Sigmoid colon (tissue), 7 donors: Measurements from ENCODE around the gene GNPAT. TPM values are rescaled to one million over a fixed set of nuclear protein-coding genes. Genes with fewer than 3 reads are reported as not detected.

Experiments
- DNase-seq: peaks from one replicate; pipeline ENCODE4 v3.0.0-alpha.2; 2019
- H3K27ac ChIP-seq, 4 donors: fragments of 200-600 bp; sonication (generic); one replicate each; pipeline ENCODE4 v1.5.1; 2016 to 2019; ENCODE audit warnings: mild to moderate bottlenecking in 1 of 4
- H3K27me3 ChIP-seq, 3 donors: fragments of 200-600 bp; sonication (generic); one replicate each; pipeline ENCODE4 v1.5.1; 2019; ENCODE audit warnings: mild to moderate bottlenecking in 1 of 3
- H3K36me3 ChIP-seq, 4 donors: fragments of 200-600 bp; sonication (generic); one replicate each; pipeline ENCODE4 v1.5.1; 2016 to 2019
- H3K4me1 ChIP-seq, 4 donors: fragments of 200-600 bp; sonication (generic); one replicate each; pipeline ENCODE4 v1.5.1; 2017 to 2019
- H3K4me3 ChIP-seq, 4 donors: fragments of 200-600 bp; sonication (generic); one replicate each; pipeline ENCODE4 v1.5.1; 2017 to 2019; ENCODE audit warnings: mild to moderate bottlenecking in 2 of 4, moderate library complexity in 1 of 4
- H3K9me3 ChIP-seq, 4 donors: fragments of 200-600 bp in 3 of 4; sonication (generic) in 3 of 4; one replicate each; pipeline versions ENCODE4 v1.5.1 to v1.6.1; 2013 to 2019
- EP300 ChIP-seq, 4 donors: sonication (generic); formaldehyde crosslinking; IDR thresholded peaks; one replicate each; pipeline ENCODE4 v1.6.1; 2017; ENCODE audit warnings: antibody characterized with exemption in 4 of 4
- POLR2A ChIP-seq, 2 donors: fragments of 450-650 bp; IDR thresholded peaks; one replicate each; pipeline ENCODE4 v1.6.1; 2016; ENCODE audit warnings: antibody characterized with exemption in 2 of 2, mild to moderate bottlenecking in 2 of 2, moderate library complexity in 2 of 2
- POLR2AphosphoS5 ChIP-seq, 4 donors: sonication (generic); formaldehyde crosslinking; IDR thresholded peaks; one replicate each; pipeline ENCODE4 v1.6.1; 2017; ENCODE audit warnings: antibody characterized with exemption in 4 of 4
- WGBS, 2 donors: extraction: QIAGEN DNeasy Blood & Tissue Kit; methylation state at CpG; one replicate each; pipeline ENCODE4 v1.1.7; 2013; 5-methylcytosine and 5-hydroxymethylcytosine counted together
- intact Hi-C: fragments of 100-400 bp; cut with DNase I; formaldehyde crosslinking; loops from one replicate; pipeline ENCODE4 v1.15.1; 2023
- polyA plus RNA-seq, 3 donors: library from polyadenylated mRNA; stranded (reverse); fragments of 200-250 nt; gene quantifications; one replicate each; pipeline ENCODE4 v1.2.3, GENCODE V29; 2013
- total RNA-seq, 4 donors: library from RNA; depleted of rRNA; stranded (reverse); fragments of >200 nt; gene quantifications; one replicate each; pipeline ENCODE4 v1.1.0, GENCODE V29; 2016
- TF ChIP-seq, protein P1 (sequence below), 4 experiments: fragments of 450-650 bp in 3 of 4; fragments of 200-600 bp in 1 of 4; IDR thresholded peaks; one replicate each; pipeline ENCODE4 v1.5.1; 2016 to 2019; ENCODE audit warnings: antibody characterized with exemption in 4 of 4, mild to moderate bottlenecking in 3 of 4, moderate library complexity in 2 of 4
- donor health status: healthy with polysubstance abuse.
- donor health status: Bipolar disorder and iron deficiency.
- donor health status: healthy.

Gene GNPAT
- total and polyA plus RNA-seq, 7 donors, result 29.4 to 58.9 (median 45.9) TPM

DNA sequence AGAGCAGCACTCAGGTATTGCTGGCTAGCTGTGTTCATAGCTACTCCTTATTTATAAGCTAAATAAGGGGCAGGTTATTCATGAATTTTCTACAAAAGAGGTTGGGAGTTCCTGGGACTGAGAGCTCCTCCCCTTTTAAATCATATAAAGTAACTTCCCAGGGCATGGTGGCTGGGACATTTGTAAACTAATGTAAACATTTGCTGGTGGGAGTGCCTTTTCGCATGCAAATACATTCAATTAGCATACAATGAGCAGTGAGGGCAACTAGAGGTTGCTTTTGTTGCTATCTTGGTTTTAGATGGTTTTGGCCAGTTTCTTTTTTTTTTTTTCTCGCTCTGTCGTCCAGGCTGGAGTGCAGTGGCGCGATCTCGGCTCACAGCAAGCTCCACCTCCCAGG, 43.4 kb downstream of the GNPAT start:
- Histone ChIP-seq H3K9me3 (no peaks in the 10 kb centered on the region), H3K27ac (no peak overlapping the region), H3K27me3 (no peaks in the 10 kb centered on the region), H3K4me3 (no peak overlapping the region), H3K36me3 (no peaks in the 10 kb centered on the region), H3K4me1 (no peaks in the 10 kb centered on the region)
- WGBS, 2 donors, result 96 to 97% methylated on average over 6 of the region's 6 CpGs
- intact Hi-C loops, result no loop called here
- TF ChIP-seq, protein P1, sequence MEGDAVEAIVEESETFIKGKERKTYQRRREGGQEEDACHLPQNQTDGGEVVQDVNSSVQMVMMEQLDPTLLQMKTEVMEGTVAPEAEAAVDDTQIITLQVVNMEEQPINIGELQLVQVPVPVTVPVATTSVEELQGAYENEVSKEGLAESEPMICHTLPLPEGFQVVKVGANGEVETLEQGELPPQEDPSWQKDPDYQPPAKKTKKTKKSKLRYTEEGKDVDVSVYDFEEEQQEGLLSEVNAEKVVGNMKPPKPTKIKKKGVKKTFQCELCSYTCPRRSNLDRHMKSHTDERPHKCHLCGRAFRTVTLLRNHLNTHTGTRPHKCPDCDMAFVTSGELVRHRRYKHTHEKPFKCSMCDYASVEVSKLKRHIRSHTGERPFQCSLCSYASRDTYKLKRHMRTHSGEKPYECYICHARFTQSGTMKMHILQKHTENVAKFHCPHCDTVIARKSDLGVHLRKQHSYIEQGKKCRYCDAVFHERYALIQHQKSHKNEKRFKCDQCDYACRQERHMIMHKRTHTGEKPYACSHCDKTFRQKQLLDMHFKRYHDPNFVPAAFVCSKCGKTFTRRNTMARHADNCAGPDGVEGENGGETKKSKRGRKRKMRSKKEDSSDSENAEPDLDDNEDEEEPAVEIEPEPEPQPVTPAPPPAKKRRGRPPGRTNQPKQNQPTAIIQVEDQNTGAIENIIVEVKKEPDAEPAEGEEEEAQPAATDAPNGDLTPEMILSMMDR (IDR thresholded peaks at IDR 0.05), result no peak
- no peak for TF ChIP-seq EP300 (IDR thresholded peaks at IDR 0.05)
- TF ChIP-seq POLR2A (IDR thresholded peaks at IDR 0.05), result no peak
- TF ChIP-seq POLR2AphosphoS5 (IDR thresholded peaks at IDR 0.05), result no peak
- DNase-seq, result no peak

DNA sequence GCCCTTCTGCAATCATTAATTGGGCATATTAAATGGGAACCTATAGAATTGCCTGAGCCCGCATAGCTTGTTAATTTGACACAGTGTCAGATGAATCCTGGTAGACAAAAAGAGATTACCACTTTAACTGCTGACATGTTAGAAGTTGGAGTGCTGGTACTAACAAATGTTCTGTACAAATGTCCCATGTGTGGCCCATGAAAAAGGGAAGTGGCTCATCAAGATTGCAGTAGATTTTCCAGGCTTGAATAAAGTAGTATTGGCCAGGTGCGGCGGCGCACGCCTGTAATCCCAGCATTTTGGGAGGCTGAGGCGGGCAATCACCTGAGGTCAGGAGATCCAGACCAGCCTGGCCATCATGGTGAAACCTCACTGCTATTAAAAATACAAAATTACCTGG, 45.6 kb downstream of the GNPAT start:
- no peak overlapping the region for H3K4me3 ChIP-seq
- TF ChIP-seq EP300 (IDR thresholded peaks at IDR 0.05), result no peak
- TF ChIP-seq POLR2AphosphoS5 (IDR thresholded peaks at IDR 0.05), result no peak
- TF ChIP-seq POLR2A (IDR thresholded peaks at IDR 0.05), result no peak
- TF ChIP-seq, protein P1 (IDR thresholded peaks at IDR 0.05), result no peak
- no peaks in the 10 kb centered on the region for H3K36me3 ChIP-seq
- no peaks in the 10 kb centered on the region for H3K27me3 ChIP-seq
- no peaks in the 10 kb centered on the region for H3K9me3 ChIP-seq
- no peaks in the 10 kb centered on the region for H3K4me1 ChIP-seq
- intact Hi-C loops, result no loop called here
- H3K27ac ChIP-seq, result no peak overlapping the region
- no peak for DNase-seq
- WGBS, 2 donors, result 96 to 97% methylated on average over 6 of the region's 6 CpGs

- intact Hi-C loops, result no loop called here
- H3K4me1 ChIP-seq, result no peaks in the 10 kb centered on the region
- WGBS, 2 donors, result 95% methylated on average over 4 of the region's 4 CpGs
- H3K9me3 ChIP-seq, result no peaks in the 10 kb centered on the region
- H3K27ac ChIP-seq, result no peak overlapping the region
- DNase-seq, result peak; percentile 17
- no peaks in the 10 kb centered on the region for H3K36me3 ChIP-seq
- TF ChIP-seq POLR2AphosphoS5 (IDR thresholded peaks at IDR 0.05) (no peak), POLR2A (IDR thresholded peaks at IDR 0.05) (no peak), EP300 (IDR thresholded peaks at IDR 0.05) (no peak)
- TF ChIP-seq, protein P1 (IDR thresholded peaks at IDR 0.05), result no peak
- no peak overlapping the region for H3K4me3 ChIP-seq
- no peaks in the 10 kb centered on the region for H3K27me3 ChIP-seq
Observed at GRCh38 chr1:231295938-231296337, 54.9 kb downstream of the GNPAT start.

DNA sequence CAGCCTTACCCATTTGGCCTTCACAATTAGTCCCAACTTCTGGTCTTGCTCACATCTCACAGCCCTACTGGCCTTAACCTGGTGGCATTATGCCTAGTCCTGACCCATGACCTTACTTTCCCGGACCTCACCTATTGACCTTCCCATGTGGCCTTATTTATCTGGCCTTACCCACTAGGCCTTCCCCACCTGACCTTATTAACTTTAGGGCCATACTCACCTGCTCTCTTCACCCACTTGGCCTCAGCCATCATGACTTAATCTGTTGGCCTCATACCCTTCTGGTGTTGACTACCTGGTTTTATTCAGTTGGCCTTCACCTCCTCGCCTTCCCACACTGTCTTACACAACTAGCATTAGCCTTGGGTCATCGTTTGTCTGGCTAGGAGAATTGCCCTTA, 61.0 kb downstream of the GNPAT start:
- H3K9me3 ChIP-seq, result no peaks in the 10 kb centered on the region
- intact Hi-C loops, result no loop called here
- H3K4me1 ChIP-seq, result no peaks in the 10 kb centered on the region
- H3K27ac ChIP-seq, result no peak overlapping the region
- no peaks in the 10 kb centered on the region for H3K36me3 ChIP-seq
- DNase-seq, result no peak
- H3K4me3 ChIP-seq, result no peak overlapping the region
- no peaks in the 10 kb centered on the region for H3K27me3 ChIP-seq
- WGBS, 2 donors, result 95 to 96% methylated on average over 3 of the region's 3 CpGs
- TF ChIP-seq POLR2AphosphoS5 (IDR thresholded peaks at IDR 0.05) (no peak), EP300 (IDR thresholded peaks at IDR 0.05) (no peak), POLR2A (IDR thresholded peaks at IDR 0.05) (no peak)
- TF ChIP-seq, protein P1 (IDR thresholded peaks at IDR 0.05), result no peak

GRCh38 chr1:231310391-231310934, 69.5 kb downstream of the GNPAT start:
- H3K36me3 ChIP-seq, result no peaks in the 10 kb centered on the region
- H3K4me1 ChIP-seq, result no peaks in the 10 kb centered on the region
- WGBS, 2 donors, result 93 to 96% methylated on average over 10 of the region's 10 CpGs
- no peak overlapping the region for H3K27ac ChIP-seq
- H3K27me3 ChIP-seq, result no peaks in the 10 kb centered on the region
- H3K9me3 ChIP-seq, result no peaks in the 10 kb centered on the region
- no peak overlapping the region for H3K4me3 ChIP-seq
- intact Hi-C loops, result no loop called here
- DNase-seq, result no peak
- no peak for TF ChIP-seq POLR2A (IDR thresholded peaks at IDR 0.05)
- no peak for TF ChIP-seq POLR2AphosphoS5 (IDR thresholded peaks at IDR 0.05)
- TF ChIP-seq, protein P1 (IDR thresholded peaks at IDR 0.05), result no peak
- TF ChIP-seq EP300 (IDR thresholded peaks at IDR 0.05), result no peak
